ENCODE data around the gene PLCL2.

Gene PLCL2

GRCh38 chr3:16944356-16944755 lies 59.6 kb downstream of the PLCL2 start:
- no peak for DNase-seq
- H3K18ac ChIP-seq (ENCODE audit: low read depth in 1 of 2, low read length in 2 of 2), result no peak overlapping the region
- no peaks in the 10 kb centered on the region for H3K4me1 ChIP-seq (ENCODE audit: control insufficient read depth, insufficient read depth, low read depth, low read length)
- H3K4me2 ChIP-seq (ENCODE audit: low read length, poor library complexity, severe bottlenecking), result no peak overlapping the region
- H3K27ac ChIP-seq (ENCODE audit: low read length, poor library complexity, severe bottlenecking), result no peak overlapping the region
- no peak overlapping the region for H2BK12ac ChIP-seq (ENCODE audit: low read length in 2 of 2)
- no peak overlapping the region for H3K14ac ChIP-seq (ENCODE audit: low read length in 2 of 2)
- H3K9ac ChIP-seq (ENCODE audit: low read length), result no peak overlapping the region
- no peak overlapping the region for H3K4me3 ChIP-seq (ENCODE audit: insufficient read depth in 1 of 2, low read depth in 1 of 2, low read length in 2 of 2)
- H2BK120ac ChIP-seq (ENCODE audit: low read depth, low read length), result no peak overlapping the region
- peaks cover 0 to 3% of the 10 kb centered on the region in 2 experiments for H3K36me3 ChIP-seq (ENCODE audit: control insufficient read depth in 1 of 2, insufficient read depth in 2 of 2, low read depth in 1 of 2, low read length in 2 of 2)
- H3K27me3 ChIP-seq (ENCODE audit: control insufficient read depth in 1 of 2, insufficient read depth in 1 of 2, low read length in 2 of 2), result no peaks in the 10 kb centered on the region
- H4K8ac ChIP-seq (ENCODE audit: low read length), result no peak overlapping the region
- no peaks in the 10 kb centered on the region for H3K9me3 ChIP-seq (ENCODE audit: control insufficient read depth, low read length)
- no peak overlapping the region for H3K4ac ChIP-seq (ENCODE audit: low read depth in 1 of 2, low read length in 2 of 2)
- no peak overlapping the region for H2AFZ ChIP-seq (ENCODE audit: low read depth, low read length)
- no peaks in the 10 kb centered on the region for H3K79me1 ChIP-seq (replicated peaks; ENCODE audit: low read length, poor library complexity, severe bottlenecking)
- H4K91ac ChIP-seq (ENCODE audit: low read length), result no peak overlapping the region
- H2BK5ac ChIP-seq (ENCODE audit: low read depth, low read length, poor library complexity, severe bottlenecking), result no peak overlapping the region
- H2BK15ac ChIP-seq (ENCODE audit: low read depth, poor library complexity, severe bottlenecking), result no peak overlapping the region
- H3K23ac ChIP-seq (ENCODE audit: low read length in 2 of 2), result no peak overlapping the region
- H2AK5ac ChIP-seq (ENCODE audit: low read length, severe bottlenecking), result no peak overlapping the region
- 100% methylated on average over 1 of the region's 1 CpG for WGBS

GRCh38 chr3:16945330-16945729 lies 60.6 kb downstream of the PLCL2 start:
- Histone ChIP-seq H2BK12ac (ENCODE audit: low read length in 2 of 2) (no peak overlapping the region), H3K36me3 (ENCODE audit: control insufficient read depth in 1 of 2, insufficient read depth in 2 of 2, low read depth in 1 of 2, low read length in 2 of 2) (peaks cover 0 to 3% of the 10 kb centered on the region in 2 experiments), H3K4me2 (ENCODE audit: low read length, poor library complexity, severe bottlenecking) (no peak overlapping the region), H3K23ac (ENCODE audit: low read length in 2 of 2) (no peak overlapping the region), H2BK15ac (ENCODE audit: low read depth, poor library complexity, severe bottlenecking) (no peak overlapping the region), H4K91ac (ENCODE audit: low read length) (no peak overlapping the region), H2AK5ac (ENCODE audit: low read length, severe bottlenecking) (no peak overlapping the region), H4K8ac (ENCODE audit: low read length) (no peak overlapping the region), H3K4me3 (ENCODE audit: insufficient read depth in 1 of 2, low read depth in 1 of 2, low read length in 2 of 2) (no peak overlapping the region), H3K18ac (ENCODE audit: low read depth in 1 of 2, low read length in 2 of 2) (no peak overlapping the region), H3K9me3 (ENCODE audit: control insufficient read depth, low read length) (no peaks in the 10 kb centered on the region), H3K27me3 (ENCODE audit: control insufficient read depth in 1 of 2, insufficient read depth in 1 of 2, low read length in 2 of 2) (no peaks in the 10 kb centered on the region), H3K79me1 (replicated peaks; ENCODE audit: low read length, poor library complexity, severe bottlenecking) (no peaks in the 10 kb centered on the region), H2BK5ac (ENCODE audit: low read depth, low read length, poor library complexity, severe bottlenecking) (no peak overlapping the region), H2AFZ (ENCODE audit: low read depth, low read length) (no peak overlapping the region), H3K4ac (ENCODE audit: low read depth in 1 of 2, low read length in 2 of 2) (no peak overlapping the region), H2BK120ac (ENCODE audit: low read depth, low read length) (no peak overlapping the region), H3K4me1 (ENCODE audit: control insufficient read depth, insufficient read depth, low read depth, low read length) (no peaks in the 10 kb centered on the region), H3K27ac (ENCODE audit: low read length, poor library complexity, severe bottlenecking) (no peak overlapping the region), H3K9ac (ENCODE audit: low read length) (no peak overlapping the region), H3K14ac (ENCODE audit: low read length in 2 of 2) (no peak overlapping the region)
- DNase-seq, result no peak

- Histone ChIP-seq H2BK15ac (ENCODE audit: low read depth, poor library complexity, severe bottlenecking) (no peak overlapping the region), H2AK5ac (ENCODE audit: low read length, severe bottlenecking) (no peak overlapping the region), H2AFZ (ENCODE audit: low read depth, low read length) (no peak overlapping the region), H3K4me2 (ENCODE audit: low read length, poor library complexity, severe bottlenecking) (no peak overlapping the region), H3K18ac (ENCODE audit: low read depth in 1 of 2, low read length in 2 of 2) (no peak overlapping the region), H4K91ac (ENCODE audit: low read length) (no peak overlapping the region), H3K79me1 (replicated peaks; ENCODE audit: low read length, poor library complexity, severe bottlenecking) (no peaks in the 10 kb centered on the region), H2BK120ac (ENCODE audit: low read depth, low read length) (no peak overlapping the region), H3K27ac (ENCODE audit: low read length, poor library complexity, severe bottlenecking) (no peak overlapping the region), H3K4ac (ENCODE audit: low read depth in 1 of 2, low read length in 2 of 2) (no peak overlapping the region), H3K23ac (ENCODE audit: low read length in 2 of 2) (no peak overlapping the region), H4K8ac (ENCODE audit: low read length) (no peak overlapping the region), H3K14ac (ENCODE audit: low read length in 2 of 2) (no peak overlapping the region), H2BK12ac (ENCODE audit: low read length in 2 of 2) (no peak overlapping the region), H3K4me1 (ENCODE audit: control insufficient read depth, insufficient read depth, low read depth, low read length) (no peaks in the 10 kb centered on the region), H3K27me3 (ENCODE audit: control insufficient read depth in 1 of 2, insufficient read depth in 1 of 2, low read length in 2 of 2) (no peaks in the 10 kb centered on the region), H3K9me3 (ENCODE audit: control insufficient read depth, low read length) (no peaks in the 10 kb centered on the region), H3K4me3 (ENCODE audit: insufficient read depth in 1 of 2, low read depth in 1 of 2, low read length in 2 of 2) (no peak overlapping the region), H3K9ac (ENCODE audit: low read length) (no peak overlapping the region), H2BK5ac (ENCODE audit: low read depth, low read length, poor library complexity, severe bottlenecking) (no peak overlapping the region), H3K36me3 (ENCODE audit: control insufficient read depth in 1 of 2, insufficient read depth in 2 of 2, low read depth in 1 of 2, low read length in 2 of 2) (peaks cover 0 to 3% of the 10 kb centered on the region in 2 experiments)
- no peak for DNase-seq
- WGBS, result no CpG with 5 or more reads among the region's 2 CpGs
Observed at GRCh38 chr3:16950282-16950681, 65.5 kb downstream of the PLCL2 start.

GRCh38 chr3:16950845-16951244 lies 66.1 kb downstream of the PLCL2 start:
- Histone ChIP-seq H2AFZ (ENCODE audit: low read depth, low read length) (no peak overlapping the region), H3K36me3 (ENCODE audit: control insufficient read depth in 1 of 2, insufficient read depth in 2 of 2, low read depth in 1 of 2, low read length in 2 of 2) (peaks cover 0 to 2% of the 10 kb centered on the region in 2 experiments), H3K4me3 (ENCODE audit: insufficient read depth in 1 of 2, low read depth in 1 of 2, low read length in 2 of 2) (no peak overlapping the region), H3K4me2 (ENCODE audit: low read length, poor library complexity, severe bottlenecking) (no peak overlapping the region), H3K4me1 (ENCODE audit: control insufficient read depth, insufficient read depth, low read depth, low read length) (no peaks in the 10 kb centered on the region), H3K9ac (ENCODE audit: low read length) (no peak overlapping the region), H4K8ac (ENCODE audit: low read length) (no peak overlapping the region), H2BK120ac (ENCODE audit: low read depth, low read length) (no peak overlapping the region), H2BK5ac (ENCODE audit: low read depth, low read length, poor library complexity, severe bottlenecking) (no peak overlapping the region), H3K27ac (ENCODE audit: low read length, poor library complexity, severe bottlenecking) (no peak overlapping the region), H3K9me3 (ENCODE audit: control insufficient read depth, low read length) (no peaks in the 10 kb centered on the region), H4K91ac (ENCODE audit: low read length) (no peak overlapping the region), H3K79me1 (replicated peaks; ENCODE audit: low read length, poor library complexity, severe bottlenecking) (no peaks in the 10 kb centered on the region), H2AK5ac (ENCODE audit: low read length, severe bottlenecking) (no peak overlapping the region), H3K23ac (ENCODE audit: low read length in 2 of 2) (no peak overlapping the region), H2BK15ac (ENCODE audit: low read depth, poor library complexity, severe bottlenecking) (no peak overlapping the region), H3K14ac (ENCODE audit: low read length in 2 of 2) (no peak overlapping the region), H3K4ac (ENCODE audit: low read depth in 1 of 2, low read length in 2 of 2) (no peak overlapping the region), H3K27me3 (ENCODE audit: control insufficient read depth in 1 of 2, insufficient read depth in 1 of 2, low read length in 2 of 2) (no peaks in the 10 kb centered on the region), H2BK12ac (ENCODE audit: low read length in 2 of 2) (no peak overlapping the region), H3K18ac (ENCODE audit: low read depth in 1 of 2, low read length in 2 of 2) (no peak overlapping the region)
- no CpG with 5 or more reads among the region's 1 CpG for WGBS
- DNase-seq, result no peak

All from mesenchymal stem cell (in vitro differentiated cells and primary cell).